Stomach (tissue), 4 donors: Measurements from ENCODE around the gene TWF2.

Experiments used
- POLR2A ChIP-seq, 4 donors: fragments of 450-650 bp; IDR thresholded peaks; one replicate each; pipeline ENCODE4 v1.6.1; 2016; ENCODE audit warnings: antibody characterized with exemption in 4 of 4, control low read depth in 2 of 4, mild to moderate bottlenecking in 1 of 4, moderate library complexity in 1 of 4
- TF ChIP-seq, protein P1 (sequence below), 7 experiments: fragments of 450-650 bp in 4 of 7; fragments of 200-600 bp in 3 of 7; sonication (generic) in 3 of 7; IDR thresholded peaks; one replicate each; pipeline ENCODE4 v1.5.1; 2016 to 2019; ENCODE audit warnings: antibody characterized with exemption in 7 of 7, control low read depth in 2 of 7, mild to moderate bottlenecking in 1 of 7

GRCh38 chr3:52279596-52279995 is 40.6 kb upstream of the TWF2 start:
- TF ChIP-seq, protein P1, sequence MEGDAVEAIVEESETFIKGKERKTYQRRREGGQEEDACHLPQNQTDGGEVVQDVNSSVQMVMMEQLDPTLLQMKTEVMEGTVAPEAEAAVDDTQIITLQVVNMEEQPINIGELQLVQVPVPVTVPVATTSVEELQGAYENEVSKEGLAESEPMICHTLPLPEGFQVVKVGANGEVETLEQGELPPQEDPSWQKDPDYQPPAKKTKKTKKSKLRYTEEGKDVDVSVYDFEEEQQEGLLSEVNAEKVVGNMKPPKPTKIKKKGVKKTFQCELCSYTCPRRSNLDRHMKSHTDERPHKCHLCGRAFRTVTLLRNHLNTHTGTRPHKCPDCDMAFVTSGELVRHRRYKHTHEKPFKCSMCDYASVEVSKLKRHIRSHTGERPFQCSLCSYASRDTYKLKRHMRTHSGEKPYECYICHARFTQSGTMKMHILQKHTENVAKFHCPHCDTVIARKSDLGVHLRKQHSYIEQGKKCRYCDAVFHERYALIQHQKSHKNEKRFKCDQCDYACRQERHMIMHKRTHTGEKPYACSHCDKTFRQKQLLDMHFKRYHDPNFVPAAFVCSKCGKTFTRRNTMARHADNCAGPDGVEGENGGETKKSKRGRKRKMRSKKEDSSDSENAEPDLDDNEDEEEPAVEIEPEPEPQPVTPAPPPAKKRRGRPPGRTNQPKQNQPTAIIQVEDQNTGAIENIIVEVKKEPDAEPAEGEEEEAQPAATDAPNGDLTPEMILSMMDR (IDR thresholded peaks at IDR 0.05): no peak
- TF ChIP-seq POLR2A (IDR thresholded peaks at IDR 0.05): no peak
